HCT116 (cell line): ENCODE results near the gene KCNIP4. TPM values are rescaled to one million over a fixed set of nuclear protein-coding genes. Genes with fewer than 3 reads are reported as not detected.

Experiments used
- ATAC-seq: fragments of 200-7000 bp; cut with Tn5 transposase; 2 replicates; pipeline ENCODE4 v1.9.1; 2020; ENCODE audit warnings: mild to moderate bottlenecking, moderate library complexity
- BruUV-seq: library from RNA; stranded (reverse); fragments of 400-500 nt; replicated peaks from 2 replicates; lab custom pipeline; 2021; lab: Mats Ljungman, UMichigan
- CTCF ChIA-PET: fragments of 300-600 bp; sonication (Branson Sonifier 250); formaldehyde crosslinking; loops from one replicate; lab custom pipeline; 2021; ENCODE audit warnings: antibody characterized with exemption; lab: Charles Lee
- POLR2A ChIA-PET: fragments of 300-600, 350-600 bp; sonication (Branson Sonifier 250); formaldehyde crosslinking; loops from one replicate; lab custom pipeline; 2021; ENCODE audit warnings: antibody characterized with exemption; lab: Charles Lee
- RAD21 ChIA-PET, 2 experiments: fragments of 300-600 bp; sonication (Branson Sonifier 250); formaldehyde crosslinking; loops; one replicate each; lab custom pipeline; 2023; ENCODE audit warnings: low total read pairs in 2 of 2; ENCODE audit not compliant: uncharacterized antibody in 2 of 2, unreplicated experiment in 2 of 2, low non-redundant PET in 1 of 2; lab: Charles Lee
- DNase-seq: peaks from one replicate; pipeline ENCODE4 v3.0.0-alpha.2; 2010; ENCODE audit warnings: low read depth, low spot score
- H2AFZ ChIP-seq: fragments of 200-600 bp; shearing (Covaris generic), sonication (generic); 2 replicates; pipeline ENCODE4 v1.6.1; 2017; ENCODE audit warnings: low read depth, mixed run types, mixed read lengths, antibody characterized with exemption, low read length; ENCODE audit not compliant: poor library complexity, severe bottlenecking
- H3K27ac ChIP-seq: 2 replicates; pipeline ENCODE4 v1.5.1; 2012; ENCODE audit warnings: low read depth, low read length
- H3K27me3 ChIP-seq: fragments of 200-600 bp; sonication (generic); 2 replicates; pipeline ENCODE4 v1.6.1; 2016; ENCODE audit warnings: mixed run types, low read length, mixed read lengths; ENCODE audit not compliant: insufficient read depth
- H3K36me3 ChIP-seq, 2 experiments: fragments of 200-500 bp in 1 of 2; fragments of 200-600 bp in 1 of 2; sonication (Bioruptor generic) in 1 of 2; sonication (generic) in 1 of 2; 2 replicates each; pipeline versions ENCODE4 v1.5.1 to v1.6.1; 2014 to 2016; ENCODE audit warnings: low read length in 2 of 2, inconsistent platforms in 1 of 2, mixed read lengths in 1 of 2, mixed run types in 1 of 2; ENCODE audit not compliant: insufficient read depth in 2 of 2, control insufficient read depth in 1 of 2
- H3K4me1 ChIP-seq, 2 experiments: fragments of 200-600 bp in 1 of 2; sonication (generic) in 1 of 2; 2 replicates each; pipeline versions ENCODE4 v1.5.1 to v1.6.1; 2012 to 2017; ENCODE audit warnings: low read length in 2 of 2, inconsistent platforms in 1 of 2, mild to moderate bottlenecking in 1 of 2, mixed read lengths in 1 of 2, mixed run types in 1 of 2, moderate library complexity in 1 of 2; ENCODE audit not compliant: insufficient read depth in 2 of 2, control insufficient read depth in 1 of 2
- H3K4me2 ChIP-seq: fragments of 200-600 bp; sonication (generic); 2 replicates; pipeline ENCODE4 v1.6.1; 2017; ENCODE audit warnings: mixed run types, low read length, mixed read lengths
- H3K4me3 ChIP-seq, 2 experiments: fragments of 200-600 bp in 1 of 2; sonication (generic) in 1 of 2; replicated peaks in 1 of 2; 2 replicates each; pipeline ENCODE4 v1.5.1; 2011 to 2016; ENCODE audit warnings: low read length in 2 of 2, control low read depth in 1 of 2, low read depth in 1 of 2, mild to moderate bottlenecking in 1 of 2, mixed read lengths in 1 of 2, mixed run types in 1 of 2
- H3K79me2 ChIP-seq: fragments of 200-600 bp; sonication (generic); 2 replicates; pipeline ENCODE4 v1.6.1; 2017; ENCODE audit warnings: mild to moderate bottlenecking, mixed run types, low read length, moderate library complexity, mixed read lengths; ENCODE audit not compliant: insufficient read depth
- H3K9ac ChIP-seq: fragments of 200-600 bp; sonication (generic); 2 replicates; pipeline ENCODE4 v1.6.1; 2016; ENCODE audit warnings: low read length, mixed read lengths
- H3K9me2 ChIP-seq: fragments of 200-600 bp; sonication (generic), shearing (Covaris generic); 2 replicates; pipeline ENCODE4 v1.6.1; 2017; ENCODE audit warnings: mixed run types, mild to moderate bottlenecking, moderate library complexity; ENCODE audit not compliant: insufficient read depth
- H3K9me3 ChIP-seq, 2 experiments: fragments of 200-500 bp in 1 of 2; fragments of 200-600 bp in 1 of 2; sonication (Bioruptor generic) in 1 of 2; sonication (generic) in 1 of 2; 2 replicates each; pipeline ENCODE4 v1.6.1; 2014 to 2017; ENCODE audit warnings: low read length in 2 of 2, mixed read lengths in 2 of 2, inconsistent platforms in 1 of 2, low read depth in 1 of 2, mild to moderate bottlenecking in 1 of 2, mixed run types in 1 of 2, moderate library complexity in 1 of 2; ENCODE audit not compliant: control insufficient read depth in 1 of 2, insufficient read depth in 1 of 2
- H4K20me1 ChIP-seq: fragments of 200-600 bp; sonication (generic), shearing (Covaris generic); 2 replicates; pipeline ENCODE4 v1.6.1; 2017; ENCODE audit warnings: mixed run types, mild to moderate bottlenecking, moderate library complexity; ENCODE audit not compliant: insufficient read depth
- ATF3 ChIP-seq: IDR thresholded peaks from 2 replicates; pipeline ENCODE4 v1.6.1; 2012
- CBX3 ChIP-seq: IDR thresholded peaks from 2 replicates; pipeline ENCODE4 v1.6.1; 2012; ENCODE audit warnings: low read depth
- CTCF ChIP-seq, 3 experiments: fragments of 200-600 bp in 1 of 3; sonication (generic) in 1 of 3; IDR thresholded peaks in 2 of 3; conservative IDR thresholded peaks in 1 of 3; 2 replicates each; pipeline ENCODE4 v1.5.1; 2012 to 2017; ENCODE audit warnings: low read depth in 2 of 3, low read length in 2 of 3, antibody characterized with exemption in 1 of 3, borderline replicate concordance in 1 of 3, control low read depth in 1 of 3, mild to moderate bottlenecking in 1 of 3, mixed read lengths in 1 of 3, mixed run types in 1 of 3, moderate library complexity in 1 of 3; ENCODE audit not compliant: insufficient read depth in 1 of 3
- EGR1 ChIP-seq: IDR thresholded peaks from 2 replicates; pipeline ENCODE4 v1.6.1; 2012; ENCODE audit warnings: low read depth
- ELF1 ChIP-seq: IDR thresholded peaks from 2 replicates; pipeline ENCODE4 v1.6.1; 2012; ENCODE audit warnings: low read depth, borderline replicate concordance
- EZH2 ChIP-seq: fragments of 200-600 bp; sonication (generic); IDR thresholded peaks from 2 replicates; pipeline ENCODE4 v1.6.1; 2017; ENCODE audit warnings: antibody characterized with exemption, mixed run types
- JUND ChIP-seq: IDR thresholded peaks from 2 replicates; pipeline ENCODE4 v1.6.1; 2012
- MAX ChIP-seq: IDR thresholded peaks from 2 replicates; pipeline ENCODE4 v1.6.1; 2012
- POLR2A ChIP-seq: IDR thresholded peaks from 2 replicates; pipeline ENCODE4 v1.7.0; 2011; ENCODE audit warnings: borderline replicate concordance; ENCODE audit not compliant: insufficient read depth, insufficient read length; ENCODE audit errors: extremely low read depth
- POLR2AphosphoS5 ChIP-seq: IDR thresholded peaks from 2 replicates; pipeline ENCODE4 v1.6.1; 2011; ENCODE audit warnings: mild to moderate bottlenecking, low read depth, low read length, moderate library complexity
- RAD21 ChIP-seq: IDR thresholded peaks from 2 replicates; pipeline ENCODE4 v1.6.1; 2012; ENCODE audit warnings: low read depth, mild to moderate bottlenecking
- SP1 ChIP-seq: IDR thresholded peaks from 2 replicates; pipeline ENCODE4 v1.6.1; 2012; ENCODE audit warnings: low read depth
- SRF ChIP-seq: IDR thresholded peaks from 2 replicates; pipeline ENCODE4 v1.6.1; 2012; ENCODE audit warnings: low read depth
- TCF7L2 ChIP-seq: IDR thresholded peaks from 2 replicates; pipeline ENCODE4 v1.7.0; 2011; ENCODE audit warnings: borderline replicate concordance, inconsistent platforms; ENCODE audit not compliant: insufficient read depth, insufficient read length; ENCODE audit errors: extremely low read depth
- YY1 ChIP-seq: IDR thresholded peaks from 2 replicates; pipeline ENCODE4 v1.6.1; 2011; ENCODE audit warnings: low read length, low read depth, moderate library complexity, mild to moderate bottlenecking; ENCODE audit not compliant: insufficient replicate concordance; ENCODE audit errors: extremely low read depth
- ZBTB33 ChIP-seq: IDR thresholded peaks from 2 replicates; pipeline ENCODE4 v1.6.1; 2011; ENCODE audit warnings: mild to moderate bottlenecking, low read length, moderate library complexity; ENCODE audit not compliant: insufficient replicate concordance; ENCODE audit errors: extremely low read depth
- ZNF274 ChIP-seq: fragments of 200-500 bp; sonication (Bioruptor generic); IDR thresholded peaks from 2 replicates; pipeline ENCODE4 v1.6.1; 2014; ENCODE audit warnings: mild to moderate bottlenecking, low read depth, low read length, inconsistent platforms
- intact Hi-C: fragments of 100-400 bp; cut with micrococcal nuclease; formaldehyde crosslinking; loops from 2 replicates; pipeline ENCODE4 v1.10.0; 2022
- total RNA-seq: library from RNA; stranded (reverse); gene quantifications from one replicate; pipeline ENCODE4 v1.2.1, GENCODE V29; 2021; ENCODE audit not compliant: unreplicated experiment
- TF ChIP-seq, protein P1 (sequence below): IDR thresholded peaks from 2 replicates; pipeline ENCODE4 v1.6.1; 2012; ENCODE audit warnings: low read depth

KCNIP4 gene
- total RNA-seq, 1 experiment from 2014 or later = not detected

- peaks cover 5 to 15% of the 10 kb centered on the region in 2 experiments; a peak in 2 of 4 replicates for H3K9me3 ChIP-seq
- H3K79me2 ChIP-seq = no peaks in the 10 kb centered on the region
- H3K27me3 ChIP-seq = no peaks in the 10 kb centered on the region
- ChIA-PET POLR2A (no interaction called here), CTCF (no interaction called here), RAD21 (no interaction called here)
- no peak overlapping the region for H3K4me2 ChIP-seq
- no peaks in the 10 kb centered on the region for H3K36me3 ChIP-seq
- DNase-seq (no peak), ATAC-seq (no peak)
- H3K27ac ChIP-seq = no peak overlapping the region
- H3K9ac ChIP-seq = no peak overlapping the region
- H3K4me1 ChIP-seq = no peaks in the 10 kb centered on the region
- TF ChIP-seq ZBTB33 (no peak), CBX3 (no peak), EZH2 (no peak), MAX (no peak), JUND (no peak), POLR2A (no peak), SRF (no peak), RAD21 (no peak), CTCF (IDR thresholded peaks at IDR 0.05 in 2 of 3, conservative IDR thresholded peaks at IDR 0.05 in 1 of 3; ENCODE audit: borderline replicate concordance in 1 of 3, insufficient read depth in 1 of 3, low read depth in 2 of 3, low read length in 2 of 3) (no peak), YY1 (no peak), ELF1 (no peak), ATF3 (no peak), TCF7L2 (no peak), SP1 (no peak), ZNF274 (no peak), POLR2AphosphoS5 (no peak), EGR1 (no peak)
- TF ChIP-seq, protein P1, sequence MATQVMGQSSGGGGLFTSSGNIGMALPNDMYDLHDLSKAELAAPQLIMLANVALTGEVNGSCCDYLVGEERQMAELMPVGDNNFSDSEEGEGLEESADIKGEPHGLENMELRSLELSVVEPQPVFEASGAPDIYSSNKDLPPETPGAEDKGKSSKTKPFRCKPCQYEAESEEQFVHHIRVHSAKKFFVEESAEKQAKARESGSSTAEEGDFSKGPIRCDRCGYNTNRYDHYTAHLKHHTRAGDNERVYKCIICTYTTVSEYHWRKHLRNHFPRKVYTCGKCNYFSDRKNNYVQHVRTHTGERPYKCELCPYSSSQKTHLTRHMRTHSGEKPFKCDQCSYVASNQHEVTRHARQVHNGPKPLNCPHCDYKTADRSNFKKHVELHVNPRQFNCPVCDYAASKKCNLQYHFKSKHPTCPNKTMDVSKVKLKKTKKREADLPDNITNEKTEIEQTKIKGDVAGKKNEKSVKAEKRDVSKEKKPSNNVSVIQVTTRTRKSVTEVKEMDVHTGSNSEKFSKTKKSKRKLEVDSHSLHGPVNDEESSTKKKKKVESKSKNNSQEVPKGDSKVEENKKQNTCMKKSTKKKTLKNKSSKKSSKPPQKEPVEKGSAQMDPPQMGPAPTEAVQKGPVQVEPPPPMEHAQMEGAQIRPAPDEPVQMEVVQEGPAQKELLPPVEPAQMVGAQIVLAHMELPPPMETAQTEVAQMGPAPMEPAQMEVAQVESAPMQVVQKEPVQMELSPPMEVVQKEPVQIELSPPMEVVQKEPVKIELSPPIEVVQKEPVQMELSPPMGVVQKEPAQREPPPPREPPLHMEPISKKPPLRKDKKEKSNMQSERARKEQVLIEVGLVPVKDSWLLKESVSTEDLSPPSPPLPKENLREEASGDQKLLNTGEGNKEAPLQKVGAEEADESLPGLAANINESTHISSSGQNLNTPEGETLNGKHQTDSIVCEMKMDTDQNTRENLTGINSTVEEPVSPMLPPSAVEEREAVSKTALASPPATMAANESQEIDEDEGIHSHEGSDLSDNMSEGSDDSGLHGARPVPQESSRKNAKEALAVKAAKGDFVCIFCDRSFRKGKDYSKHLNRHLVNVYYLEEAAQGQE = no peak
- intact Hi-C loops = no loop called here
- H3K4me3 ChIP-seq = no peak overlapping the region
- no peaks in the 10 kb centered on the region for H3K9me2 ChIP-seq
- H4K20me1 ChIP-seq = no peaks in the 10 kb centered on the region
- no peak overlapping the region for H2AFZ ChIP-seq
- BruUV-seq = no TSS peak
These were observed 757.3 kb downstream of the KCNIP4 start for GRCh38 chr4:21191317-21191716.
